H9 (cell line): Measurements from ENCODE around the gene DOCK1. TPM values are rescaled to one million over a fixed set of nuclear protein-coding genes. Genes with fewer than 3 reads are reported as not detected.

Experiments
- DNase-seq: peaks from one replicate; pipeline ENCODE4 v3.0.0-alpha.2; 2017
- H2AFZ ChIP-seq: one replicate; pipeline ENCODE4 v1.6.1; 2013; ENCODE audit warnings: mild to moderate bottlenecking, low read length, control low read depth, moderate library complexity
- H2AK5ac ChIP-seq: 2 replicates; pipeline ENCODE4 v1.6.1; 2013; ENCODE audit warnings: low read length, control low read depth, mixed read lengths; ENCODE audit not compliant: insufficient read length
- H2BK120ac ChIP-seq: one replicate; pipeline ENCODE4 v1.6.1; 2013; ENCODE audit warnings: low read depth, mild to moderate bottlenecking, low read length, control low read depth, inconsistent platforms; ENCODE audit not compliant: poor library complexity, severe bottlenecking
- H2BK12ac ChIP-seq: 2 replicates; pipeline ENCODE4 v1.6.1; 2013; ENCODE audit warnings: low read length, control low read depth, mixed read lengths, low read depth; ENCODE audit not compliant: insufficient read length
- H2BK15ac ChIP-seq: 2 replicates; pipeline ENCODE4 v1.6.1; 2013; ENCODE audit warnings: low read depth, low read length, control low read depth
- H2BK20ac ChIP-seq: one replicate; pipeline ENCODE4 v1.6.1; 2013; ENCODE audit warnings: low read depth, mild to moderate bottlenecking, low read length, control low read depth, inconsistent platforms; ENCODE audit not compliant: poor library complexity, severe bottlenecking
- H2BK5ac ChIP-seq: 2 replicates; pipeline ENCODE4 v1.6.1; 2013; ENCODE audit warnings: low read length, control low read depth, mixed read lengths; ENCODE audit not compliant: insufficient read length
- H3K14ac ChIP-seq: 2 replicates; pipeline ENCODE4 v1.6.1; 2013; ENCODE audit warnings: low read length, control low read depth; ENCODE audit not compliant: insufficient read depth
- H3K18ac ChIP-seq: 2 replicates; pipeline ENCODE4 v1.6.1; 2013; ENCODE audit warnings: low read depth, mild to moderate bottlenecking, mixed read lengths, low read length, control low read depth; ENCODE audit not compliant: insufficient read length
- H3K23ac ChIP-seq: 2 replicates; pipeline ENCODE4 v1.6.1; 2013; ENCODE audit warnings: low read length, control low read depth, mixed read lengths, low read depth; ENCODE audit not compliant: insufficient read length
- H3K23me2 ChIP-seq: 2 replicates; pipeline ENCODE4 v1.6.1; 2013; ENCODE audit warnings: low read depth, mild to moderate bottlenecking, mixed read lengths, low read length, control low read depth; ENCODE audit not compliant: insufficient read length, poor library complexity, severe bottlenecking
- H3K27ac ChIP-seq: 2 replicates; pipeline ENCODE4 v1.5.1; 2013; ENCODE audit warnings: low read length, control low read depth, mixed read lengths, low read depth; ENCODE audit not compliant: insufficient read length
- H3K27me3 ChIP-seq: 2 replicates; pipeline ENCODE4 v1.6.1; 2013; ENCODE audit warnings: low read length, control low read depth, inconsistent platforms; ENCODE audit not compliant: insufficient read depth
- H3K4ac ChIP-seq: 2 replicates; pipeline ENCODE4 v1.6.1; 2013; ENCODE audit warnings: low read depth, mild to moderate bottlenecking, control low read depth, inconsistent platforms, low read length, moderate library complexity
- H3K4me1 ChIP-seq: 2 replicates; pipeline ENCODE4 v1.6.1; 2013; ENCODE audit warnings: low read length, control low read depth, inconsistent platforms; ENCODE audit not compliant: insufficient read depth
- H3K4me2 ChIP-seq: 2 replicates; pipeline ENCODE4 v1.6.1; 2013; ENCODE audit warnings: low read length, control low read depth, mixed read lengths; ENCODE audit not compliant: insufficient read length, insufficient read depth
- H3K56ac ChIP-seq: 2 replicates; pipeline ENCODE4 v1.6.1; 2013; ENCODE audit warnings: low read depth, mild to moderate bottlenecking, mixed read lengths, low read length, control low read depth; ENCODE audit not compliant: insufficient read length
- H3K79me1 ChIP-seq: 2 replicates; pipeline ENCODE4 v1.6.1; 2013; ENCODE audit warnings: low read depth, mild to moderate bottlenecking, moderate library complexity, low read length, control low read depth, inconsistent platforms; ENCODE audit not compliant: insufficient read depth, poor library complexity, severe bottlenecking
- H3K79me2 ChIP-seq: 2 replicates; pipeline ENCODE4 v1.6.1; 2013; ENCODE audit warnings: low read length, control low read depth, inconsistent platforms; ENCODE audit not compliant: insufficient read depth
- H3K9ac ChIP-seq: 2 replicates; pipeline ENCODE4 v1.6.1; 2013; ENCODE audit warnings: low read length, control low read depth, mixed read lengths; ENCODE audit not compliant: insufficient read length; ENCODE audit errors: extremely low read depth
- H3K9me3 ChIP-seq: one replicate; pipeline ENCODE4 v1.6.1; 2013; ENCODE audit warnings: low read depth, low read length, inconsistent platforms; ENCODE audit not compliant: control insufficient read depth
- H3T11ph ChIP-seq: one replicate; pipeline ENCODE4 v1.6.1; 2013; ENCODE audit warnings: mild to moderate bottlenecking, low read length, control low read depth, inconsistent platforms
- H4K20me1 ChIP-seq: one replicate; pipeline ENCODE4 v1.6.1; 2013; ENCODE audit not compliant: control insufficient read depth, insufficient read length, insufficient read depth
- H4K5ac ChIP-seq: 2 replicates; pipeline ENCODE4 v1.6.1; 2013; ENCODE audit warnings: low read depth, mild to moderate bottlenecking, mixed read lengths, low read length, control low read depth; ENCODE audit not compliant: insufficient read length
- H4K8ac ChIP-seq: replicated peaks from 2 replicates; pipeline ENCODE4 v1.6.1; 2013; ENCODE audit warnings: low read length, control low read depth, mixed read lengths, low read depth; ENCODE audit not compliant: insufficient read length
- H4K91ac ChIP-seq: 2 replicates; pipeline ENCODE4 v1.6.1; 2013; ENCODE audit warnings: low read depth, mild to moderate bottlenecking, moderate library complexity, mixed read lengths, low read length, control low read depth; ENCODE audit not compliant: insufficient read length
- H3K27ac Mint-ChIP-seq, 3 experiments: 2 replicates in 2 of 3; 3 replicates in 1 of 3; pipeline ENCODE4 v1.8.0; 2020 to 2021; ENCODE audit warnings: mixed read lengths in 3 of 3, mild to moderate bottlenecking in 1 of 3, moderate library complexity in 1 of 3
- H3K27me3 Mint-ChIP-seq: 2 replicates; pipeline ENCODE4 v1.8.0; 2021; ENCODE audit warnings: low read depth, mild to moderate bottlenecking, moderate library complexity, mixed read lengths
- H3K36me3 Mint-ChIP-seq, 3 experiments: 2 replicates in 2 of 3; 3 replicates in 1 of 3; pipeline ENCODE4 v1.8.0; 2020 to 2021; ENCODE audit warnings: low read depth in 3 of 3, mixed read lengths in 3 of 3; ENCODE audit not compliant: insufficient read depth in 1 of 3
- H3K4me1 Mint-ChIP-seq, 2 experiments: 2 replicates each; pipeline ENCODE4 v1.8.0; 2020; ENCODE audit warnings: mixed read lengths in 2 of 2
- H3K4me3 Mint-ChIP-seq, 2 experiments: 2 replicates in 1 of 2; 3 replicates in 1 of 2; pipeline ENCODE4 v1.8.0; 2020 to 2021; ENCODE audit warnings: mild to moderate bottlenecking in 2 of 2, mixed read lengths in 2 of 2, moderate library complexity in 1 of 2
- H3K9me3 Mint-ChIP-seq, 2 experiments: 2 replicates in 1 of 2; 3 replicates in 1 of 2; pipeline ENCODE4 v1.8.0; 2020; ENCODE audit warnings: mild to moderate bottlenecking in 2 of 2, mixed read lengths in 2 of 2, moderate library complexity in 1 of 2
- CTCF ChIP-seq: fragments of 200-600 bp; sonication (generic); conservative IDR thresholded peaks from 3 replicates; pipeline ENCODE4 v1.8.0; 2021; ENCODE audit warnings: antibody characterized with exemption, mild to moderate bottlenecking
- WGBS: extraction: QIAGEN DNeasy Blood & Tissue Kit; methylation state at CpG from one replicate; pipeline ENCODE4 v1.1.7; 2013; ENCODE audit warnings: missing lambda C conversion rate, low lambda C conversion rate, mixed read lengths; ENCODE audit not compliant: insufficient read length; ENCODE audit errors: extremely low coverage; 5-methylcytosine and 5-hydroxymethylcytosine counted together
- total RNA-seq: library from RNA; stranded (reverse); gene quantifications from 2 replicates; pipeline ENCODE4 v1.2.1, GENCODE V29; 2021

DOCK1 gene
- total RNA-seq, 1 experiment from 2014 or later = 57.0 TPM

- peaks cover 20 to 21% of the 10 kb centered on the region in 2 experiments for H3K4me1 Mint-ChIP-seq
- no peak for DNase-seq
- H3K4ac ChIP-seq = no peak overlapping the region
- H2AFZ ChIP-seq = no peak overlapping the region
- no peak overlapping the region for H3K4me3 Mint-ChIP-seq
- no peak overlapping the region for H2BK5ac ChIP-seq
- no peak overlapping the region for H3K56ac ChIP-seq
- H3K18ac ChIP-seq = no peak overlapping the region
- H2BK12ac ChIP-seq = no peak overlapping the region
- no peaks in the 10 kb centered on the region for H3K4me1 ChIP-seq
- H2BK20ac ChIP-seq = no peak overlapping the region
- H3K9ac ChIP-seq = no peak overlapping the region
- no peak overlapping the region for H4K91ac ChIP-seq
- no peak overlapping the region for H2BK15ac ChIP-seq
- H3K79me2 ChIP-seq = no peaks in the 10 kb centered on the region
- H3K27ac Mint-ChIP-seq = peak overlapping the region in 1 of 3 experiments; percentile 57; a peak in 1 of 7 replicates
- no peaks in the 10 kb centered on the region for H3K36me3 Mint-ChIP-seq
- no peak overlapping the region for H4K8ac ChIP-seq
- H4K20me1 ChIP-seq = no peaks in the 10 kb centered on the region
- no peak overlapping the region for H3K27ac ChIP-seq
- no peak overlapping the region for H4K5ac ChIP-seq
- no peak overlapping the region for H2BK120ac ChIP-seq
- H3K9me3 Mint-ChIP-seq = no peaks in the 10 kb centered on the region
- H3K4me2 ChIP-seq = no peak overlapping the region
- TF ChIP-seq CTCF = no peak
- H3K23ac ChIP-seq = no peak overlapping the region
- no CpG with 5 or more reads among the region's 3 CpGs for WGBS
- no peaks in the 10 kb centered on the region for H3K27me3 ChIP-seq
- H3T11ph ChIP-seq = no peak overlapping the region
- no peaks in the 10 kb centered on the region for H3K23me2 ChIP-seq
- H3K9me3 ChIP-seq = no peaks in the 10 kb centered on the region
- no peak overlapping the region for H2AK5ac ChIP-seq
- no peaks in the 10 kb centered on the region for H3K79me1 ChIP-seq
- no peak overlapping the region for H3K14ac ChIP-seq
- no peaks in the 10 kb centered on the region for H3K27me3 Mint-ChIP-seq
These were observed 405.7 kb downstream of the DOCK1 start for GRCh38 chr10:127310923-127311322.
